HG02938 (cell line): ENCODE results near the gene CP.
"Not testable (repeated sequence)": the region's sequence is repeated elsewhere in the genome, so short reads cannot be mapped to it uniquely, and the experiment has no call there.

Experiments used
- ATAC-seq: cut with Tn5 transposase; IDR thresholded peaks from one replicate; pipeline ENCODE4 v1.9.1; 2021; ENCODE audit warnings: mild to moderate bottlenecking, moderate library complexity; ENCODE audit not compliant: unreplicated experiment

Gene CP

GRCh38 chr3:149227591-149228268 is 6.1 kb upstream of the CP start:
- no peak for ATAC-seq

DNA sequence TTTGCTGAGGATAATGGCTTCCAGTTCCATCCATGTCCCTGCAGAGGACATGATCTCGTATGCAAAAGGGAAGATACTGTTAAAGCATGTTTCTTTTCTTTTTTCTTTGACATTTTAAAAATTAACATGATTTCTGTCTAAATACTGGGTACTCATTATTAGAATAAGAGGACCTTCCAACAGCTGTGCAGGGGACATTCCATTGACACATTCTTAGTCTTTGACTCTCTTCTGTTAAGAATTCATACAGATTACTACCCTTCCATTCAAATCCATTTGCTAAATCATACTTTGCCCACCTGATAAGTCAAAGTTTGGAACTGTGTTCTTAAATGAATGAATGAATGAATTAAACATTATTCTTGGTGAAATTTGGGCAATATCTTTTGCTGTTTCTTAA is 5.1 kb upstream of the CP start:
- no peak for ATAC-seq

DNA sequence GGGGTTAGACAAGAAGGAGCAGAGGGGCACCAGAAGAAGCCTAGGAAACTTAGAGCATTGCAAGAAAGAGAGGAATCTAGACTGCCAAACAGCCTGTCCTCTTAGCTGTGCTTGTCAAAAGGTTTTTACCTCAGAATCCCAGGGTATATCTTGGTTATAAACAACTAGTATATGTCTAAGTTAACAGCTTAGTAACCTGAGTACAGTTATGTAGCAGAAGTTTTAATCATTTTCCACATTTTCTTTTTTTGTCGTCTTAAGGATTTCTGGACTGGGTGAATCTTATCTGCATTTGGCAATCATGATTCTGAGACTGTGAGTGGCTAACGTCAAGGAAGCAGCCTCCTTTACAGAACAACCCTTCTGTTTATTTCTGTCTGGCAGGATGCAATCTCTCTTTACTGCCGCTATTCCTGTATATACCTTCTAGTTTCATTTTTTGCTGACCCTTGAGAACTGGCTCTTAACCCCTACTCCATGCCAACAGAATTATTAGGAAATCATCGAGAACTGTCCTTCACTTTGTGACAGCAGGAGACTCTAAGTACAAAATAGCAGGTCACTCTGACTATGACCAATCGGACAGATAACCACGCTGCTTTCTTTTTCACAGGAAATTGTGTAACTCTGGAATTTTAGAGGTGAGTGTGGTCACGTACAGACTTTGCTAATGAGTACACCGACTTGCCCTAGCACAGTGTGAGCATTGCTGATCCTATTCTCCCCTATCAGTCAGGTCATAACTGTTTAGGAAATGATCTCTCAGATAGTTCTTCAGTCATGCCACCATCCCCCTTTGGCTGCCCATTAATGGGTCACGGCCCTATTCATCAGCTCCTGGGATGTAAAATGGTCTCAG is 3.3 kb upstream of the CP start:
- ATAC-seq, result peak; percentile 95

GRCh38 chr3:149223461-149223820 is 1.8 kb upstream of the CP start:
- ATAC-seq, result no peak

DNA sequence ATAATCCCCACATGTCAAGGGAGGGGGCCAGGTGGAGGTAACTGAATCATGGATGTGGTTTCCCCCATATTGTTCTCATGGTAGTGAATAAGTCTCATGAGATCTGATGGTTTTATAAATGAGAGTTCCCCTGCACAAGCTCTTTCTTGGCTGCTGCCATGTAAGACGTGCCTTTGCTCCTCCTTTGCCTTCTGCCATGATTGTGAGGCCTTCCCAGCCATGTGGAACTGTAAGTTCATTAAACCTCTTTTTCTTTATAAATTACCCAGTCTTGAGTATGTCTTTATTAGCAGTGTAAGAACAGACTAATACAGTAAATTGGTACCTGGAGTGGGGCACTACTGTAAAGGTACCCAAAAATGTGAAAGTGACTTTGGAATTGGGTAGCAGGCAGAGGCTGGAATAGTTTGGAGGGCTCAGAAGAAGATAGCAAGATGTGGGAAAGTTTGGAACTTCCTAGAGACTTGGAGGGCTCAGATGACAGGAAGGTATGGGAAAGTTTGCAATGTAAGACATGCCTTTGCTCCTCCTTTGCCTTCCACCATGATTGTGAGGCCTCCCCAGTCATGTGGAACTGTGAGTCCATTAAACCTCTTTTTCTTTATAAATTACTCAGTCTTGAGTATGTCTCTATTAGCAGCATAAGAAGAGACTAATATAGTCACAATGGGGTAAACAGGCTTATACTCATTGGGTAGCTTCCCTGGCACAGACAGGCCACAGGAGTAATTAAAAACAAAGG is 2.1 kb downstream of the CP start:
- ATAC-seq, result not testable (repeated sequence)

DNA sequence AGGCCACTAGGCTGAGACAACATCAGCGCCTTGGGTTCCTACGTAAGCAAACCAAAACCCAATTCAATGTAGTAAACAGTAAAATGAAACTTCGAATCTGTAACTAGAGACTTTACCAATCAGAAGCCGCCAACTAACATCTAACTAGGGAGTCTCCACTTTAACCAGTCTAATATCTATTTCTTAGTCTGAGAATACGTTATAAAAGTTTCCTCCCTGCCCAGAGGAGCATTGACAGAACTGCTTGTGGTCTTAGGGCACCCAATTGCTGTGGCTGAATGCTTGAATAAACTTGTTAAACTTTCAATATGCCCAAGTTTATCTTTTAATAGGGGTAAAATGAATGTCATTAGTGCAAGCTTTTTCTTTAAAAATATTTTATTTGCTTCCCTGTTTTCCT is 4.3 kb downstream of the CP start:
- ATAC-seq, result no peak

GRCh38 chr3:149216193-149216869 is 5.3 kb downstream of the CP start:
- no peak for ATAC-seq

DNA sequence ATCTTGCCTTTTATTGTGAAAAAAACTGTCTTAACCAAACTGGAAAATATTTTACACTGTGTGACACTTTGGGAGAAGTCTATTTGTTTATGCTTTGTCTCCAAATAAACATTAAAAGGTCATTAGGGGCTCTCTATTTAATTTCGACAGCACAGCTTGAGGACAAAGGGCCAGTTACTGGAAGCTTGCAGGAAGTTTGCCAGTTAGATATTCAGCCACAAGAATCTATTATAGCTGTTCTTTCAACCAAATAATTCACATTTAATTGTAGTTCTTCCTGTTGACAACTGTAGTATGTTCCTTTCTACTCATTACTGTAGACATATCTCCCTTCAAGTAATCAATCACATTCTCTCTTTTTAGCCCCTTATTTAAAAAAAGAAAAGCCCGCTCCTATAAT is 6.1 kb downstream of the CP start:
- ATAC-seq, result no peak

GRCh38 chr3:149214702-149215101 is 6.9 kb downstream of the CP start:
- no peak for ATAC-seq

- ATAC-seq, result no peak
Measured at GRCh38 chr3:149212386-149212785, 9.2 kb downstream of the CP start.

GRCh38 chr3:149209431-149209830 is 12.2 kb downstream of the CP start:
- no peak for ATAC-seq

GRCh38 chr3:149207475-149207874 is 14.2 kb downstream of the CP start:
- no peak for ATAC-seq

DNA sequence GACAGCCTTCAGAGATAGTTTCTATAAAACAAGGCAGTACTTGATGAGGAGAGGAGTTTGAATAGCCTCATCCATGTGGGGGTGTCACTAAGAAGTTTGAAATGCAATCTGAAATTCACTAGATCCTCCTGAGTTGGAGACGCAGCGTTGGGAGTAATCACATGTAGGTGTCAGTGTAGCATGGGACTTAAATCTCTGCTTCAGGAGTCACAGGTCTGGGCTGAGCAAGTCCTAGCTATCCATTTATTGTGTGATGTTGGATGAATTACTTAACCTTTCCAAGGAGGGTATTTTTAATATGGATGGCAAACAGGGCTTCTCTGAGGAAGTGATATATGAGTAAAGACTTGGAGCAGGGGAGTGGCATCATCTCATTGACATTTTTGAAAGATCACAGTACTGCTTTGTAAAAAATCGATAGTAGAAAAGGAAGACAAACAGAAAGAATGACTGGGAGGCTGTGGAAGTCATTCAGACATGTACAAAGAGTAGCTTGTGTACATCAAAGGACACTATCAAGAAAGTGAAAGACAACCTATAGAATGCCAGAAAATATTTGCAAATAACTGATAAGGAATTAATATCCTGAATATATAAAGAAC is 17.1 kb downstream of the CP start:
- no peak for ATAC-seq

DNA sequence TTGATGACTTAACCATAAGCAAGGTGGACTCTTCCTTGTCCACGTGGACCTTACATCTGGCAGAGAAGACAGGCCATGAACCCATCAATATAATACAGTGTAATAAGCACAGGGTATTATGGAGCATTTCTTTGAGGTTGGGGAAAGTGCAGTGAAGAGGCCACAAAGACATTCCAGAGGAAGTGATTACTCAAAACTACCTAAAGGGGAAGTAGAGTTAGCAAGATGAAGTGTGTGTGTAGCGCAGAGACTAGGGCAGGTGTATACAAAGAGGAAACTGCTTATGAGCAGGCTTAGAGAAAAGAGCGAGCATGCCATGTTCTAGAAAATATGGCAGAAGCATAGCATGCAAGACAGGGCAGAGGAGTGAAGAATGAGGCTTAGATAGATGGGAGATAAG is 17.9 kb downstream of the CP start:
- peak; percentile 98 for ATAC-seq

- no peak for ATAC-seq
Measured at GRCh38 chr3:149199474-149199873, 22.2 kb downstream of the CP start.

DNA sequence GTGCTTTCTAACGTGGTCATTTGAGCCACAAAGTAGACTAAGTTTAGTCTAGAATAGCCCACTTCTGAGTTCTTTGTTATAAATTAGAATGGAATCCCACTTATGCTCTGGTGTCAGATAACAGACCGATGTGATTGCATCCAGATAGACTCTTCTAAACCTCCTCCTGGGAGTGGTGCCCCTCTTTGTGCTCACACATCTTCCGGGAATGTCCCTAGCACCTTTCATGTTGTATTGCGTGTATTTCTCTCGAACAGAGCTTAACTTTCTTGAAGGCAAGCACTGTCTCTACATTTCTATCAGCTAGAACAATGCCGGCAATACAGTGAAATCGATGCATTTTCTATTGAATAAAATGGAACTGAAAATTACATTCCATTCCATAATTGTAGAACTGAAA is 23.0 kb downstream of the CP start:
- no peak for ATAC-seq

- no peak for ATAC-seq
Measured at GRCh38 chr3:149197669-149198068, 24.0 kb downstream of the CP start.

- ATAC-seq, result not testable (repeated sequence)
Measured at GRCh38 chr3:149196805-149197592, 24.6 kb downstream of the CP start.

- no peak for ATAC-seq
Measured at GRCh38 chr3:149195221-149195620, 26.4 kb downstream of the CP start.

GRCh38 chr3:149188494-149188893 is 33.1 kb downstream of the CP start:
- no peak for ATAC-seq
